HepG2 (cell line): ENCODE results near the gene NEDD8. TPM values are rescaled to one million over a fixed set of nuclear protein-coding genes. Genes with fewer than 3 reads are reported as not detected.

Experiments
- BCL6 ChIP-seq: IDR thresholded peaks from 2 replicates; pipeline ENCODE4 v1.6.1; 2016; ENCODE audit warnings: missing genetic modification reagents, missing compliant biosample characterization
- CEBPG ChIP-seq: IDR thresholded peaks from 2 replicates; pipeline ENCODE4 v1.6.1; 2016
- HOXA7 ChIP-seq: sonication (generic); formaldehyde crosslinking; IDR thresholded peaks from 2 replicates; pipeline ENCODE4 v1.8.1; 2022; ENCODE audit warnings: mild to moderate bottlenecking, missing genetic modification reagents, moderate library complexity
- KLF9 ChIP-seq: IDR thresholded peaks from 2 replicates; pipeline ENCODE4 v1.6.1; 2016; ENCODE audit warnings: low read depth
- NCOA2 ChIP-seq: sonication (generic); formaldehyde crosslinking; IDR thresholded peaks from 2 replicates; pipeline ENCODE4 v1.8.0; 2022; ENCODE audit warnings: inconsistent platforms
- PBX3 ChIP-seq: sonication (generic); formaldehyde crosslinking; IDR thresholded peaks from 2 replicates; pipeline ENCODE4 v1.8.1; 2023; ENCODE audit warnings: missing genetic modification reagents, inconsistent platforms, borderline replicate concordance
- POLR2A ChIP-seq, 2 experiments: IDR thresholded peaks; 2 replicates each; pipeline ENCODE4 v1.6.1; 2011; ENCODE audit warnings: low read depth in 2 of 2, low read length in 2 of 2, mild to moderate bottlenecking in 1 of 2, moderate library complexity in 1 of 2; ENCODE audit not compliant: insufficient read depth in 1 of 2
- POLR2G ChIP-seq: fragments of 200-400 bp; formaldehyde crosslinking; IDR thresholded peaks from 2 replicates; pipeline ENCODE4 v1.6.1; 2018; ENCODE audit warnings: mild to moderate bottlenecking, low read depth, low read length, moderate library complexity
- RARG ChIP-seq: sonication (generic); formaldehyde crosslinking; IDR thresholded peaks from 2 replicates; pipeline ENCODE4 v1.4.0; 2020; ENCODE audit warnings: low read depth, mild to moderate bottlenecking, missing genetic modification reagents
- RBFOX2 ChIP-seq: fragments of 200-400 bp; formaldehyde crosslinking; IDR thresholded peaks from 2 replicates; pipeline ENCODE4 v1.6.1; 2017; ENCODE audit warnings: low read depth, mild to moderate bottlenecking, low read length
- SMARCE1 ChIP-seq: fragments of 450-650 bp; IDR thresholded peaks from 2 replicates; pipeline ENCODE4 v1.6.1; 2017; ENCODE audit warnings: borderline replicate concordance
- THAP11 ChIP-seq: IDR thresholded peaks from 2 replicates; pipeline ENCODE4 v1.6.1; 2016; ENCODE audit warnings: missing biosample characterization, missing genetic modification reagents
- ZEB1 ChIP-seq: IDR thresholded peaks from 2 replicates; pipeline ENCODE4 v1.6.1; 2012; ENCODE audit warnings: mild to moderate bottlenecking, low read depth, inconsistent platforms; ENCODE audit not compliant: insufficient replicate concordance
- ZNF337 ChIP-seq: sonication (generic); formaldehyde crosslinking; IDR thresholded peaks from 2 replicates; pipeline ENCODE4 v1.5.1; 2020; ENCODE audit warnings: missing genetic modification reagents, low read depth, mild to moderate bottlenecking, borderline replicate concordance
- ZNF354B ChIP-seq: sonication (generic); formaldehyde crosslinking; IDR thresholded peaks from 2 replicates; pipeline ENCODE4 v1.8.0; 2022; ENCODE audit warnings: mild to moderate bottlenecking, missing genetic modification reagents
- ZNF589 ChIP-seq: sonication (generic); formaldehyde crosslinking; conservative IDR thresholded peaks from 2 replicates; pipeline ENCODE4 v1.8.0; 2022; ENCODE audit warnings: mild to moderate bottlenecking, moderate library complexity, missing genetic modification reagents
- ZNF7 ChIP-seq: IDR thresholded peaks from 2 replicates; pipeline ENCODE4 v1.6.1; 2016; ENCODE audit warnings: missing biosample characterization, missing genetic modification reagents
- polyA plus RNA-seq, 8 experiments: library from polyadenylated mRNA; depleted of rRNA in 3 of 8; stranded (reverse) in 7 of 8; unstranded in 1 of 8; fragments of >200 nt; fragmentation: Illumina TruSeq in 4 of 8; extraction: Trizol in 4 of 8; gene quantifications; 2 replicates each; pipeline versions ENCODE4 v1.2.1 to v1.2.3, GENCODE V29; 2011 to 2016; ENCODE audit warnings: low read depth in 4 of 8, missing spikeins in 1 of 8, mixed read lengths in 1 of 8; ENCODE audit not compliant: insufficient read depth in 1 of 8
- total RNA-seq, 5 experiments: library from RNA; depleted of rRNA; stranded (reverse); fragments of >200 nt; fragmentation: Illumina TruSeq; extraction: Trizol; gene quantifications; 2 replicates each; pipeline ENCODE4 v1.2.3, GENCODE V29; 2016; ENCODE audit warnings: low read depth in 1 of 5
- TF ChIP-seq, protein P1 (sequence below), 2 experiments: fragments of 450-650 bp in 1 of 2; sonication (generic) in 1 of 2; formaldehyde crosslinking in 1 of 2; IDR thresholded peaks; 2 replicates each; pipeline versions ENCODE4 v1.6.1 to v1.8.0; 2016 to 2022; ENCODE audit warnings: antibody characterized with exemption in 1 of 2, mild to moderate bottlenecking in 1 of 2, missing genetic modification reagents in 1 of 2
- TF ChIP-seq, protein P2 (sequence below): sonication (generic); formaldehyde crosslinking; IDR thresholded peaks from 2 replicates; pipeline ENCODE4 v1.5.0; 2020; ENCODE audit warnings: missing genetic modification reagents
- TF ChIP-seq, protein P3 (sequence below): sonication (generic); formaldehyde crosslinking; IDR thresholded peaks from 2 replicates; pipeline ENCODE4 v1.4.0; 2020; ENCODE audit warnings: missing genetic modification reagents

The NEDD8 gene
- total and polyA plus RNA-seq, 2 of the 13 experiments (the other 11 are each of a cell fraction or from before 2014, with no cell fraction given): 535 to 713 TPM

- TF ChIP-seq, protein P1, sequence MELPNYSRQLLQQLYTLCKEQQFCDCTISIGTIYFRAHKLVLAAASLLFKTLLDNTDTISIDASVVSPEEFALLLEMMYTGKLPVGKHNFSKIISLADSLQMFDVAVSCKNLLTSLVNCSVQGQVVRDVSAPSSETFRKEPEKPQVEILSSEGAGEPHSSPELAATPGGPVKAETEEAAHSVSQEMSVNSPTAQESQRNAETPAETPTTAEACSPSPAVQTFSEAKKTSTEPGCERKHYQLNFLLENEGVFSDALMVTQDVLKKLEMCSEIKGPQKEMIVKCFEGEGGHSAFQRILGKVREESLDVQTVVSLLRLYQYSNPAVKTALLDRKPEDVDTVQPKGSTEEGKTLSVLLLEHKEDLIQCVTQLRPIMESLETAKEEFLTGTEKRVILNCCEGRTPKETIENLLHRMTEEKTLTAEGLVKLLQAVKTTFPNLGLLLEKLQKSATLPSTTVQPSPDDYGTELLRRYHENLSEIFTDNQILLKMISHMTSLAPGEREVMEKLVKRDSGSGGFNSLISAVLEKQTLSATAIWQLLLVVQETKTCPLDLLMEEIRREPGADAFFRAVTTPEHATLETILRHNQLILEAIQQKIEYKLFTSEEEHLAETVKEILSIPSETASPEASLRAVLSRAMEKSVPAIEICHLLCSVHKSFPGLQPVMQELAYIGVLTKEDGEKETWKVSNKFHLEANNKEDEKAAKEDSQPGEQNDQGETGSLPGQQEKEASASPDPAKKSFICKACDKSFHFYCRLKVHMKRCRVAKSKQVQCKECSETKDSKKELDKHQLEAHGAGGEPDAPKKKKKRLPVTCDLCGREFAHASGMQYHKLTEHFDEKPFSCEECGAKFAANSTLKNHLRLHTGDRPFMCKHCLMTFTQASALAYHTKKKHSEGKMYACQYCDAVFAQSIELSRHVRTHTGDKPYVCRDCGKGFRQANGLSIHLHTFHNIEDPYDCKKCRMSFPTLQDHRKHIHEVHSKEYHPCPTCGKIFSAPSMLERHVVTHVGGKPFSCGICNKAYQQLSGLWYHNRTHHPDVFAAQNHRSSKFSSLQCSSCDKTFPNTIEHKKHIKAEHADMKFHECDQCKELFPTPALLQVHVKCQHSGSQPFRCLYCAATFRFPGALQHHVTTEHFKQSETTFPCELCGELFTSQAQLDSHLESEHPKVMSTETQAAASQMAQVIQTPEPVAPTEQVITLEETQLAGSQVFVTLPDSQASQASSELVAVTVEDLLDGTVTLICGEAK (IDR thresholded peaks at IDR 0.05): no peak
- TF ChIP-seq, protein P1 (CRISPR knock-in tag; IDR thresholded peaks at IDR 0.05): no peak
- TF ChIP-seq BCL6 (CRISPR knock-in tag) (no peak), POLR2A (IDR thresholded peaks at IDR 0.05; ENCODE audit: insufficient read depth in 1 of 2, low read depth in 2 of 2, low read length in 2 of 2) (no peak), SMARCE1 (no peak), KLF9 (CRISPR knock-in tag) (no peak), ZNF337 (CRISPR knock-in tag) (no peak), POLR2G (peak; percentile 41; the same call in 1 of the 2 replicates), ZNF7 (no peak), NCOA2 (CRISPR knock-in tag) (no peak), ZNF589 (CRISPR knock-in tag) (no peak), CEBPG (CRISPR knock-in tag) (no peak), THAP11 (CRISPR knock-in tag) (no peak), ZNF354B (no peak), PBX3 (CRISPR knock-in tag) (no peak), HOXA7 (CRISPR knock-in tag) (peak; percentile 71; the same call in 1 of the 2 replicates), RARG (CRISPR knock-in tag) (no peak), RBFOX2 (0 out of 2 replicates have a peak, but pooled peaks have one; percentile 32), ZEB1 (no peak)
- TF ChIP-seq, protein P2, sequence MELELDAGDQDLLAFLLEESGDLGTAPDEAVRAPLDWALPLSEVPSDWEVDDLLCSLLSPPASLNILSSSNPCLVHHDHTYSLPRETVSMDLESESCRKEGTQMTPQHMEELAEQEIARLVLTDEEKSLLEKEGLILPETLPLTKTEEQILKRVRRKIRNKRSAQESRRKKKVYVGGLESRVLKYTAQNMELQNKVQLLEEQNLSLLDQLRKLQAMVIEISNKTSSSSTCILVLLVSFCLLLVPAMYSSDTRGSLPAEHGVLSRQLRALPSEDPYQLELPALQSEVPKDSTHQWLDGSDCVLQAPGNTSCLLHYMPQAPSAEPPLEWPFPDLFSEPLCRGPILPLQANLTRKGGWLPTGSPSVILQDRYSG (CRISPR knock-in tag): no peak
- TF ChIP-seq, protein P3, sequence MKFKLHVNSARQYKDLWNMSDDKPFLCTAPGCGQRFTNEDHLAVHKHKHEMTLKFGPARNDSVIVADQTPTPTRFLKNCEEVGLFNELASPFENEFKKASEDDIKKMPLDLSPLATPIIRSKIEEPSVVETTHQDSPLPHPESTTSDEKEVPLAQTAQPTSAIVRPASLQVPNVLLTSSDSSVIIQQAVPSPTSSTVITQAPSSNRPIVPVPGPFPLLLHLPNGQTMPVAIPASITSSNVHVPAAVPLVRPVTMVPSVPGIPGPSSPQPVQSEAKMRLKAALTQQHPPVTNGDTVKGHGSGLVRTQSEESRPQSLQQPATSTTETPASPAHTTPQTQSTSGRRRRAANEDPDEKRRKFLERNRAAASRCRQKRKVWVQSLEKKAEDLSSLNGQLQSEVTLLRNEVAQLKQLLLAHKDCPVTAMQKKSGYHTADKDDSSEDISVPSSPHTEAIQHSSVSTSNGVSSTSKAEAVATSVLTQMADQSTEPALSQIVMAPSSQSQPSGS: no peak
Observed at GRCh38 chr14:24207104-24207551, 25.0 kb downstream of the NEDD8 start (continued).
